Measurements from ENCODE around the gene CTAGE1.

- TF ChIP-seq CTCF (IDR thresholded peaks at IDR 0.05): no peak
- no peak for TF ChIP-seq POLR2AphosphoS5 (IDR thresholded peaks at IDR 0.05)
Observed at GRCh38 chr18:22456547-22456946, 38.8 kb upstream of the CTAGE1 start.
